GM12892 (cell line): ENCODE data around the gene ODF2.

Experiments used
- DNase-seq: peaks from one replicate; pipeline ENCODE4 v3.0.0; 2011; ENCODE audit not compliant: insufficient read length
- FAIRE-seq: peaks from 2 replicates; lab custom pipeline; 2011; peaks lifted over from hg19 to GRCh38; lab: Jason Lieb, UNC
- POLR2A ChIP-seq: IDR thresholded peaks from 2 replicates; pipeline ENCODE4 v1.6.1; 2011; ENCODE audit warnings: low read depth, low read length, control low read depth
- POLR2AphosphoS5 ChIP-seq: IDR thresholded peaks from 2 replicates; pipeline ENCODE4 v1.6.1; 2011; ENCODE audit warnings: low read depth, low read length, control low read depth
- TAF1 ChIP-seq: IDR thresholded peaks from 2 replicates; pipeline ENCODE4 v1.6.1; 2011; ENCODE audit warnings: low read depth, mild to moderate bottlenecking, control low read depth, low read length, borderline replicate concordance

ODF2 gene

DNA sequence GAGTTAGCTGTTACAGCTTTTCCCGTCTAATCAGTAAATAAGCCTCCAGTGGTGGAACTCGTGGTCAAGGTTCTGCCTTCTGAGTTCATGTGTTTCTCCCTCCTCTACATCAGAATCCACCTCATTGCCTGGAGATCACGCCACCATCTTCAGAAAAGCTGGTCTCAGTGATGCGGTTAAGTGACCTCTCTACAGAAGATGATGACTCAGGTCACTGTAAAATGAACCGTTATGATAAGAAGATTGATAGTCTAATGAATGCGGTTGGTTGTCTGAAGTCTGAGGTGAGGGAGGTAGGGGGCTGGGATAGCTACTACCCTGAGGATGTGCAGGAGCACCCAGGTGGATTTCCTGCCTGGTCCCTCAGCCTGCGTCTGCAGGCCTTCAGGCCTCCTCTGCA is 13.3 kb downstream of the ODF2 start:
- TF ChIP-seq POLR2A = no peak
- no peak for TF ChIP-seq TAF1
- no peak for TF ChIP-seq POLR2AphosphoS5
- DNase-seq = no peak
- FAIRE-seq = no peak

DNA sequence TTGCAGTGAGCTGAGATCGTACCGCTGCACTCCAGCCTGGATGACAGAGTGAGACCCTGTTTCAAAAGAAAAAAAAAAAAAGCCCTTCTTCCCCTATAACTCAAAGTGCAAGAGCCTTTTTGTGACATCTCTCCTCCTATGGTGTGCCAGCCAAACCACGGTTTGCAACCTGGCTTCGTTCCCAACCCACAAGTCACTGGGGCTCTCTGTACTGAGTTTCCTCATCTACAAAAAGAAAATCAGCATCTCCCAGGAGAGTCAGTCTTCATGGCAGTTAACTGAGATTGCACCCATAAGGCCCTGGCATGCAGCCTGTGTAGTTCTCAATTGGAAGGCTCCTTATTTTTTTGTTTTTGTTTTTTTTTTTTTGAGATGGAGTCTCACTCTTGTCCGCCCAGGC is 14.8 kb downstream of the ODF2 start:
- no peak for DNase-seq
- TF ChIP-seq POLR2A (no peak), POLR2AphosphoS5 (no peak), TAF1 (no peak)
- FAIRE-seq = no peak

DNA sequence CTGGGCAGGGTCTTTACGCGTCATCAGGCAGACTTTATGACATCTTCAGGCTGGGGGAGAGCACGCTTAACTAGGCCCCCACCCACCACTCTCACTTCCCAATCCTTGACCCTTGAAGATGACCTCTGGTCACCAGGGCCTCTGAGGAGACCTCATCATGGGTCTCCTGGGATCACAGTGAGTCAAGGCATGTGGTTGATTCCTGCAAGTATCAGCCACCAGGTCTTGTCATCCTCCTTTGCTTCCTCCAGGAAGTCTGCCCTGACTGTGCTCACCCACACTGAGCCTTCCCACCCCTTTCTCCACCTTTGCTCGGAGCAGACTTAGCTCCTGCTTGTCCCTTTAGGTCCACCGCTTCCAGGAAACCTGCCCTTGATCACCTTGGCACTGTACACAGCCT is 17.3 kb downstream of the ODF2 start:
- FAIRE-seq (no peak), DNase-seq (no peak)
- TF ChIP-seq POLR2AphosphoS5 (no peak), TAF1 (no peak), POLR2A (no peak)

DNA sequence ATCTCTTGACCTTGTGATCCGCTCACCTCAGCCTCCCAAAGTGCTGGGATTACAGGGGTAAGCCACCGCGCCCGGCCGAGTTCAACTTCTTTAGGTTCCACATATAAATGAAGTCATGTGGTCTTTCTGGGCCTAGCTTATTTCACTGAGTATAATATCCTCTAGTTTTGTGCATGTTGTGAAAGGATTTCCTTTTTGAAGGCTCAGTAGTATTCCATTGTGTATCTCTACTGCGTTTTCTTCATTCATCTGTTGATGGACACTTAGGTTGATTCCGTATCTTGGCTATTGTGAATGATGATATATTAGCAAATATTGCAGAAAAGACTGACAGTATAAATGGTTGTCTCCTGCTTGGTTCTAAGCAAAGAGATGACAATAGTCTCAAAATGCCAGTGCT is 20.1 kb downstream of the ODF2 start:
- DNase-seq = no peak
- FAIRE-seq = no peak
- no peak for TF ChIP-seq TAF1
- TF ChIP-seq POLR2AphosphoS5 = no peak
- no peak for TF ChIP-seq POLR2A

DNA sequence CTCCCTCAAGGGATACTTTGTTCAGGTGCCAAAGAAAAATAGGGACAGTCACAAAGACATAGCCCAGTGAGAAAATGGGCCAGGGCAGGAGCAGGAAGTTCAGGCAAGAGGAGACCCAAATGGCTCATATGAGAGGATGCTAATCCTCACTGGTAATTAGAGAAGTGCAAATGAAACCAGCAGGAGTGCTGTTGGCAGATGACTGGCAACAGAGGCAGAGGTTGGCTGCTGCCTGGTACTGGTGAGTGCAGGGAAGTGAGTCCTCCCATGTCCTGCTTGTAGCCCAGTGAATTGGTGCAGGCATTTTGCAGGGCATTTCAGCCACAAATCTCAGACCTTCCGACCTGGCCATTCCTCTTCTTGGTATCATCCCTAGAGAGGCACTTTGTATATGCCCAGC is 23.5 kb downstream of the ODF2 start:
- DNase-seq (no peak), FAIRE-seq (no peak)

DNA sequence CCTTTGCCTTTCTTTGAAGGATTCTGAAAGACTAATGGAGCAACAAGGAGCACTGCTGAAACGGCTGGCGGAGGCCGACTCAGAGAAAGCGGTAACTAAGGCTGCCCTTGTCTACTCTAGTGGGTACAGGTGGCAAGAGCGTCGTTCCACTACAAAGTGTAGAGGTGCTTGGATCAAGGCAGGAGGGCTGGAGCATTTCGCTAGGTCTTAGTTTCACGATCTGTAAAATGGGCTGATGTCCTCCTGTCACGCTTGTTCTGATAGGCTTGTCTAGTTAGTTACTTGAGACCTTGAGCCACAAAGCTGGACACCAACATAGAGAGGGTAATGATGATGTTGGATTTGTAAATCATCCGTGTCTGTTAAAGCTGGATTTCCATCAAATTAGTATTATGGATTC is 25.8 kb downstream of the ODF2 start:
- no peak for TF ChIP-seq POLR2A
- TF ChIP-seq POLR2AphosphoS5 = no peak
- TF ChIP-seq TAF1 = no peak
- DNase-seq = no peak
- FAIRE-seq = no peak

More for the DNA sequence above, 23.5 kb downstream of the ODF2 start:
- TF ChIP-seq TAF1 (no peak), POLR2A (no peak), POLR2AphosphoS5 (no peak)

DNA sequence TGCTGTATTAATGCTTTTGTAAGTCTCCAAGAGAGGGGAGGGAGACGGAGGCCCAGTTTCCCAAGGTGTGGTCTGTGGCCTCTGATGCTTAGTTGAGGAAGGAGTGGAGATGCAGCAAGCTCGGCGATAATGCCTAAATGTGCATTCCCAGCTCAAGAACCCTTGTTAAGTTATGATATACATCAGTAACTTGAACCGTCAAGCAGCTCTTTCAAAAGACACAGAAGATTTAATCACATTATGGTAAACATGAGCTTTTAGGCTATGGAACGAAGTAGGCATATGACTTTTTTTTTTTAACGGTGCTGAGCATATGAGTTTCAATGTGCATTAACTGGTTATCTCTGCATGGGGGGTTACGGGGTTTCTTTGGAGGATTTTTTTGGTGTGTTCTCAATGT is 26.4 kb downstream of the ODF2 start:
- FAIRE-seq (no peak), DNase-seq (no peak)
- TF ChIP-seq TAF1 (no peak), POLR2A (no peak), POLR2AphosphoS5 (no peak)

DNA sequence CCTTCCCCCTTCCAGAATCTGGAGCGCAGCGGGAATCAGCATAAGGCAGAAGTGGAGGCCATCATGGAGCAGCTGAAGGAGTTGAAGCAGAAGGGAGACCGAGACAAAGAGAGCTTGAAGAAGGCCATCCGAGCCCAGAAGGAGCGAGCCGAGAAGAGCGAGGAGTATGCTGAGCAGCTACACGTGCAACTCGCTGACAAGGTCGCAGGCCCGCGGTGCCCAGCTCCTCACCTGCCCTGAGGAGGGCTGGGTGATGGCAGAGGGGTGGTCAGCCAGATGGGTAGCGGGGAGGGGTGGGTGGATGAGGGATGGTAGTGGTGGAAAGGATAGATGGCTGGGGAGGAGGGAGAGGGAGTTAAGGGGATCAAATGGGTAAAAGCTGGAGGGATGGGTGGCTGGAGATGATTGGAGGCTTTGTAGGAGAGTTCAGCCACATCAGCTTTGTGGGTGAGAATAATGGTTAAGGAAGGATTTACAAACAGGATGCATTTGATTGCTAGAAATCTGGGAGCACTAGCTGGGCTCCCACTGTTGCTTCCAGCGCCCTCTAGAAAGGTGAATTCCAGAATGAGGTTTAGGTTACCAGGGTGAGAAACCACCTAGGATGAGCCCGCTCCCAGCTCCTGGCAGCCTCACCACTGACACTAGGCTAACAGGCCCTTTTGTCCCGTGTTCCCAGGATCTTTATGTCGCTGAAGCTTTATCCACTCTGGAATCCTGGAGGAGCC is 29.0 kb downstream of the ODF2 start:
- FAIRE-seq (no peak), DNase-seq (no peak)
- TF ChIP-seq POLR2A (no peak), TAF1 (no peak), POLR2AphosphoS5 (no peak)

DNA sequence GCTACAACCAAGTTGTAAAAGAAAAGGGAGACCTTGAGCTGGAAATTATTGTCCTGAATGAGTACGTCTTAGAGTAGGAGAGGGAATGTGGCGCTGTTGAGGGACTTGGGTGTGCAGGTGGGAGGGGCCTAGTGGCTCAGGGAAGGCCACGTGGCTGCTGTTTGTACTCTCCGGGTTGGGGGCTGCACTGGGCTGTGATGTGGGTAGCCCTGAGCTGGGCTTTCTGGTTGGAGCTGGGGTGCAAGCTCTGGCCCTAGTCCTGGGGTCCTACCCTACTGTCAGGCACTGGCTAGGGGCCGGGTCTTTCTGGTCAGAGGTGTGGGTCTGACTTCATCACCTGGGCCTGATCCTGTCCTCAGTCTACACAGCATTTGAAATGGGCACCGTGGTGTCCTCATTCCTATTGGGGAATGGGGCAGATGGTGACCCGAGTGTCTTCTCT is 29.6 kb downstream of the ODF2 start:
- TF ChIP-seq POLR2AphosphoS5 (no peak), POLR2A (no peak), TAF1 (no peak)
- no peak for FAIRE-seq
- DNase-seq = no peak

DNA sequence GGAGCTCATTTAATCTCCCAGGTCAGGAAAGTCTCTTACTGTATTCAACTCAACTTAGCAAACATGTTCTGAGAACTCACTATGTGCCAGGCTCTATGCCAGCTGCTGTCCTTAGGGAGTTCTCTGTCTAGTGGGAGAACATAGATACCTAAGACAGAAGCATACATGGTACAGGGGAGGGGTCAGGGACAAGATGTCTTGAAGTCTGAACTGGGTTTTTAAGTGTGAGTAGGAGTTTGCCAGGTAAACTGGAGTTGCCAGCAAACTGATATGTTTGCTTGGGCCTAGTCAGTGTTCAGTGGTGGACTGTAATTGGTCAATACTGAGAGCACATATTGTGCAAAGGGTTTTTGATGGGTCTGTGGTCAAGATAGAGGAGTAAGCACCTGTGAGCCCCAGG is 30.4 kb downstream of the ODF2 start:
- no peak for FAIRE-seq
- TF ChIP-seq POLR2AphosphoS5 (no peak), POLR2A (no peak), TAF1 (no peak)
- DNase-seq = no peak

DNA sequence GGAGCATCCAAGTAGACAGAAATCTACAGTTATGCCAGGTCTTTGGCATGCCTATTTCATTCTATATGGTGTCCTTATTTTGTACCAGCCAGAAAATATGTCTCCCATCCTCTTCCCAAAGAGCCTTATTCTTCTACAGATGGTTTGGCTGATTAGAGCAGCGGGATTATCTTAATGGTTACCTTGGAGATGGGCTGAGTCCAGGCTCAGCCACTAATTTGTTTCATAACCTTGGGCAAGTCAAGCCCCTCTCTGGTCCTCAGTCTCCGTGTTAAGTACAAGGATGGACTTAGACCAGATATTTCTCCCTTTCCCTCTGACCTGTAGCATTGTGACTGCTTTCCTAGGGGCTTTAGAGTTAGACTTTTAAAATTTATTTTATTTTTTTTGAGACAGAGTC is 37.6 kb downstream of the ODF2 start:
- TF ChIP-seq POLR2A (no peak), POLR2AphosphoS5 (no peak), TAF1 (no peak)
- FAIRE-seq (no peak), DNase-seq (no peak)

DNA sequence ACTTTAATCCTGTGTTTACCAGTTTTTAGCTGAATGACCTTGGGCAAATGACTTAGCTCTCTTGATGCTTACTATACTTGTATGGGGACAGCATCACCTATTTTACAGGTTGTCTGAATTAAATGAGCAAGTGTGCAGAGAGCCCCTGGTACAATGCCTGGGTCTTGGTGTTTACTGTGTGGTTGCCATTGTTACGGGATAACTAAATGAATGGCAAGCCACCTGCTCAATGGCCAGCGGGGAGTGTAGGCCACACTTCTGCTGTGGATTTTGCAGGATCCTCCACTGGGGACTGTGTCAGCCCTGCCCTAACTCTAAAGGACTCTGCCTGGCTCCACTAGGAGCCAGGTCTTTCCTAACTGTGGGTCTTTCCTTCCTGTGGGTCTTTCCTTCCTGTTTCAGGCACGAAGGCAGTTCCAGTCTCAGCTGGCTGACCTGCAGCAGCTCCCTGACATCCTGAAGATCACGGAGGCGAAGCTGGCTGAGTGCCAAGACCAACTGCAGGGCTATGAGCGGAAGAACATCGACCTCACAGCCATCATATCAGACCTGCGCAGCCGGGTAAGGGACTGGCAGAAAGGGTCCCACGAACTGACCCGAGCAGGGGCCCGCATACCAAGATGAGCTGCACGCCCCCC is 38.4 kb downstream of the ODF2 start:
- no peak for FAIRE-seq
- DNase-seq = no peak
- TF ChIP-seq POLR2AphosphoS5 (no peak), TAF1 (no peak), POLR2A (no peak)
